HEK293 (cell line): ENCODE data around the gene DCAF8.

Experiments
- CTCF ChIA-PET: fragments of 350-600 bp; formaldehyde crosslinking; extraction: SDS; loops from one replicate; lab custom pipeline; 2021; ENCODE audit warnings: antibody characterized with exemption; lab: Yijun Ruan, JAX
- POLR2A ChIA-PET: fragments of 300-600 bp; formaldehyde crosslinking; extraction: SDS; loops from one replicate; lab custom pipeline; 2020; ENCODE audit warnings: antibody characterized with exemption, inconsistent platforms; lab: Yijun Ruan, JAX
- H3K27ac ChIP-seq: fragments of 200-500 bp; sonication (Bioruptor generic); 2 replicates; pipeline ENCODE4 v1.5.1; 2014; ENCODE audit warnings: low read depth, low read length, control low read depth, inconsistent platforms; ENCODE audit errors: extremely low read depth
- H3K36me3 ChIP-seq, 2 experiments: fragments of 200-500 bp in 1 of 2; sonication (Bioruptor generic) in 1 of 2; 1 replicate in 1 of 2; 2 replicates in 1 of 2; pipeline ENCODE4 v1.5.1; 2014 to 2017; ENCODE audit warnings: inconsistent platforms in 2 of 2, low read length in 2 of 2; ENCODE audit not compliant: control insufficient read depth in 2 of 2, insufficient read depth in 1 of 2
- H3K4me1 ChIP-seq: fragments of 200-500 bp; sonication (Bioruptor generic); 2 replicates; pipeline ENCODE4 v1.5.1; 2014; ENCODE audit warnings: mild to moderate bottlenecking, low read length, inconsistent platforms; ENCODE audit not compliant: control insufficient read depth, insufficient read depth
- H3K4me3 ChIP-seq: 2 replicates; pipeline ENCODE4 v1.5.1; 2011; ENCODE audit warnings: low read depth, mild to moderate bottlenecking, control low read depth, low read length, moderate library complexity
- H3K9me3 ChIP-seq: fragments of 200-500 bp; sonication (Bioruptor generic); 2 replicates; pipeline ENCODE4 v1.5.1; 2014; ENCODE audit warnings: low read depth, low read length, inconsistent platforms; ENCODE audit not compliant: control insufficient read depth, insufficient read depth
- FEZF1 ChIP-seq: fragments of 450-650 bp; formaldehyde crosslinking; IDR thresholded peaks from 2 replicates; pipeline ENCODE4 v1.5.1; 2016; ENCODE audit warnings: missing biosample characterization, missing genetic modification characterization
- GFI1B ChIP-seq: fragments of 450-650 bp; formaldehyde crosslinking; IDR thresholded peaks from 2 replicates; pipeline ENCODE4 v1.5.1; 2016; ENCODE audit warnings: missing biosample characterization, missing genetic modification characterization
- KLF1 ChIP-seq: fragments of 450-650 bp; formaldehyde crosslinking; IDR thresholded peaks from 2 replicates; pipeline ENCODE4 v1.5.1; 2016; ENCODE audit warnings: missing biosample characterization, missing genetic modification characterization
- SP2 ChIP-seq: fragments of 450-650 bp; formaldehyde crosslinking; IDR thresholded peaks from 2 replicates; pipeline ENCODE4 v1.5.1; 2016; ENCODE audit warnings: missing biosample characterization, missing genetic modification characterization
- TCF7L2 ChIP-seq: IDR thresholded peaks from 2 replicates; pipeline ENCODE4 v1.6.1; 2011; ENCODE audit warnings: low read depth, mild to moderate bottlenecking, inconsistent platforms, low read length, moderate library complexity, borderline replicate concordance
- ZFP3 ChIP-seq: fragments of 450-650 bp; formaldehyde crosslinking; IDR thresholded peaks from 2 replicates; pipeline ENCODE4 v1.5.1; 2016; ENCODE audit warnings: low read depth, missing biosample characterization, missing genetic modification characterization
- ZNF214 ChIP-seq: fragments of 450-650 bp; formaldehyde crosslinking; IDR thresholded peaks from 2 replicates; pipeline ENCODE4 v1.5.1; 2017; ENCODE audit warnings: missing biosample characterization, mild to moderate bottlenecking, missing genetic modification characterization, borderline replicate concordance
- ZNF266 ChIP-seq: fragments of 450-650 bp; formaldehyde crosslinking; IDR thresholded peaks from 2 replicates; pipeline ENCODE4 v1.5.1; 2016; ENCODE audit warnings: missing biosample characterization, missing genetic modification characterization, low read depth
- ZNF292 ChIP-seq: fragments of 450-650 bp; formaldehyde crosslinking; IDR thresholded peaks from 2 replicates; pipeline ENCODE4 v1.5.1; 2016; ENCODE audit warnings: low read depth, missing biosample characterization, missing genetic modification characterization, borderline replicate concordance
- ZNF302 ChIP-seq: fragments of 450-650 bp; formaldehyde crosslinking; IDR thresholded peaks from 2 replicates; pipeline ENCODE4 v1.5.1; 2016; ENCODE audit warnings: missing biosample characterization, missing genetic modification characterization, low read depth
- ZNF488 ChIP-seq: fragments of 450-650 bp; formaldehyde crosslinking; IDR thresholded peaks from 2 replicates; pipeline ENCODE4 v1.5.1; 2016; ENCODE audit warnings: missing biosample characterization, missing genetic modification characterization
- ZNF518A ChIP-seq: fragments of 450-650 bp; formaldehyde crosslinking; conservative IDR thresholded peaks from 2 replicates; pipeline ENCODE4 v1.5.1; 2016; ENCODE audit warnings: low read depth, missing biosample characterization, missing genetic modification characterization
- ZNF626 ChIP-seq: fragments of 450-650 bp; sonication (Bioruptor Pico); formaldehyde crosslinking; IDR thresholded peaks from 2 replicates; pipeline ENCODE4 v1.5.1; 2018; ENCODE audit warnings: missing biosample characterization, missing genetic modification characterization, inconsistent platforms
- ZNF658 ChIP-seq: fragments of 450-650 bp; formaldehyde crosslinking; IDR thresholded peaks from 2 replicates; pipeline ENCODE4; 2016; ENCODE audit warnings: missing biosample characterization, missing genetic modification characterization
- ZNF677 ChIP-seq: fragments of 450-650 bp; IDR thresholded peaks from 2 replicates; pipeline ENCODE4 v1.5.0; 2018; ENCODE audit warnings: missing biosample characterization, mild to moderate bottlenecking, missing genetic modification characterization, moderate library complexity
- ZSCAN16 ChIP-seq: fragments of 450-650 bp; formaldehyde crosslinking; IDR thresholded peaks from 2 replicates; pipeline ENCODE4 v1.5.1; 2016; ENCODE audit warnings: missing biosample characterization, missing genetic modification characterization
- ZSCAN23 ChIP-seq: fragments of 450-650 bp; formaldehyde crosslinking; IDR thresholded peaks from 2 replicates; pipeline ENCODE4 v1.5.1; 2016; ENCODE audit warnings: missing biosample characterization, missing genetic modification characterization
- TF ChIP-seq, protein P1 (sequence below): fragments of 450-650 bp; formaldehyde crosslinking; IDR thresholded peaks from 2 replicates; pipeline ENCODE4 v1.5.1; 2016; ENCODE audit warnings: missing biosample characterization, missing genetic modification characterization
- TF ChIP-seq, protein P2 (sequence below): fragments of 450-650 bp; formaldehyde crosslinking; IDR thresholded peaks from 2 replicates; pipeline ENCODE4 v1.5.1; 2017; ENCODE audit warnings: missing biosample characterization, missing genetic modification characterization
- TF ChIP-seq, protein P3 (sequence below): fragments of 450-650 bp; formaldehyde crosslinking; IDR thresholded peaks from 2 replicates; pipeline ENCODE4; 2016; ENCODE audit warnings: missing biosample characterization, missing genetic modification characterization

Gene DCAF8

GRCh38 chr1:160309185-160309557 is 46.8 kb upstream of the DCAF8 start:
- TF ChIP-seq, protein P1, sequence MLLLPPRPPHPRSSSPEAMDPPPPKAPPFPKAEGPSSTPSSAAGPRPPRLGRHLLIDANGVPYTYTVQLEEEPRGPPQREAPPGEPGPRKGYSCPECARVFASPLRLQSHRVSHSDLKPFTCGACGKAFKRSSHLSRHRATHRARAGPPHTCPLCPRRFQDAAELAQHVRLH (tag by site-specific recombination), result no peak
- no peak for TF ChIP-seq ZSCAN23 (tag by site-specific recombination)
- no peak for TF ChIP-seq GFI1B
- no peak for TF ChIP-seq ZNF302 (tag by site-specific recombination)
- no peak for TF ChIP-seq KLF1
- TF ChIP-seq, protein P2, sequence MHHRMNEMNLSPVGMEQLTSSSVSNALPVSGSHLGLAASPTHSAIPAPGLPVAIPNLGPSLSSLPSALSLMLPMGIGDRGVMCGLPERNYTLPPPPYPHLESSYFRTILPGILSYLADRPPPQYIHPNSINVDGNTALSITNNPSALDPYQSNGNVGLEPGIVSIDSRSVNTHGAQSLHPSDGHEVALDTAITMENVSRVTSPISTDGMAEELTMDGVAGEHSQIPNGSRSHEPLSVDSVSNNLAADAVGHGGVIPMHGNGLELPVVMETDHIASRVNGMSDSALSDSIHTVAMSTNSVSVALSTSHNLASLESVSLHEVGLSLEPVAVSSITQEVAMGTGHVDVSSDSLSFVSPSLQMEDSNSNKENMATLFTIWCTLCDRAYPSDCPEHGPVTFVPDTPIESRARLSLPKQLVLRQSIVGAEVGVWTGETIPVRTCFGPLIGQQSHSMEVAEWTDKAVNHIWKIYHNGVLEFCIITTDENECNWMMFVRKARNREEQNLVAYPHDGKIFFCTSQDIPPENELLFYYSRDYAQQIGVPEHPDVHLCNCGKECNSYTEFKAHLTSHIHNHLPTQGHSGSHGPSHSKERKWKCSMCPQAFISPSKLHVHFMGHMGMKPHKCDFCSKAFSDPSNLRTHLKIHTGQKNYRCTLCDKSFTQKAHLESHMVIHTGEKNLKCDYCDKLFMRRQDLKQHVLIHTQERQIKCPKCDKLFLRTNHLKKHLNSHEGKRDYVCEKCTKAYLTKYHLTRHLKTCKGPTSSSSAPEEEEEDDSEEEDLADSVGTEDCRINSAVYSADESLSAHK (tag by site-specific recombination), result peak; percentile 19; the same call in 1 of the 2 replicates
- POLR2A ChIA-PET, result no interaction called here
- H3K27ac ChIP-seq, result no peak overlapping the region
- no peaks in the 10 kb centered on the region for H3K9me3 ChIP-seq
- CTCF ChIA-PET, result interaction anchor here (0.6 to 1.0 kb wide), 2 partner anchors 107 to 232 kb away, joined by 3 to 4 read pairs; no protein-coding TSS in a partner anchor
- no peaks in the 10 kb centered on the region for H3K4me1 ChIP-seq
- peaks cover 71 to 95% of the 10 kb centered on the region in 2 experiments for H3K36me3 ChIP-seq
- H3K4me3 ChIP-seq, result no peak overlapping the region

DNA sequence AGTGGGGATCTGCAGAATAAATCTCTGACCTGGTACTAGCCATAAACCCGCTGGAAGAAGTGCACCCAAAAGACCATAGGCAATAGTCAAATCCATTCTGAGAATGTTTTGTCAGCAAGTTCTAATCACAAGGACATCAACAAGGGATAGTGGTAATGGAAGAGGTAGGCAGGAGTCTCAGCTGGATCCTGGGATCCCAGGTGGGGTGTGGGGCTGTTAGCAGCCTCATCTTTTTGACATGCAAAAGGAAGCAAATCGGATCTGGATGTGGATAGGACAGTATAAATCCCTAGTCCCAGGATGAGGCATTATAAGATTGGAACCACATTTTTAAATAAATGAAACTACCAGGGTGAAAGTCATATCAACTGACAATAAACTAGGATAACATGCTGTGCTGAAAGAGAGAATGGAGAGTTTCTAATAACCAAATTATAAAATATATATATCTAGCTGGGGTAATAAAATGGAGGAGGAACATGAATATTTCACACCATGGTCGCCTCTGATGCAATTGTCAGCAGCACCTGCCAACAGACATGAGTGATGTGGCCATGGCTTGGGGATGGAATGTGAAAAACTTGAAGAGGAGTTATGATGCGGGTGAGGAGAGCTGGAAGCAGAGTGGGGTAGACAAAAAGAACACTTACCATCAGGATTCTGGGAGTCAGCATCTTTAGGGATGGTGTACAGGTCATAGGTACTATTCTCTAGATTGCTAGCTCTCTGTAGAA is 46.3 kb upstream of the DCAF8 start:
- ChIA-PET POLR2A (no interaction called here), CTCF (interaction anchor here (0.6 to 1.0 kb wide), 3 partner anchors 17 to 232 kb away, joined by 3 to 6 read pairs (median 4); no protein-coding TSS in a partner anchor)
- H3K9me3 ChIP-seq, result no peaks in the 10 kb centered on the region
- TF ChIP-seq ZNF658 (tag by site-specific recombination) (no peak), ZFP3 (no peak), ZNF518A (tag by site-specific recombination) (no peak), FEZF1 (no peak), ZNF626 (tag by site-specific recombination) (no peak), ZSCAN16 (no peak), ZNF214 (tag by site-specific recombination) (no peak), ZNF266 (tag by site-specific recombination) (no peak), ZNF292 (tag by site-specific recombination) (no peak), SP2 (tag by site-specific recombination) (no peak), ZNF677 (no peak), TCF7L2 (no peak), ZNF488 (tag by site-specific recombination) (no peak)
- TF ChIP-seq, protein P3, sequence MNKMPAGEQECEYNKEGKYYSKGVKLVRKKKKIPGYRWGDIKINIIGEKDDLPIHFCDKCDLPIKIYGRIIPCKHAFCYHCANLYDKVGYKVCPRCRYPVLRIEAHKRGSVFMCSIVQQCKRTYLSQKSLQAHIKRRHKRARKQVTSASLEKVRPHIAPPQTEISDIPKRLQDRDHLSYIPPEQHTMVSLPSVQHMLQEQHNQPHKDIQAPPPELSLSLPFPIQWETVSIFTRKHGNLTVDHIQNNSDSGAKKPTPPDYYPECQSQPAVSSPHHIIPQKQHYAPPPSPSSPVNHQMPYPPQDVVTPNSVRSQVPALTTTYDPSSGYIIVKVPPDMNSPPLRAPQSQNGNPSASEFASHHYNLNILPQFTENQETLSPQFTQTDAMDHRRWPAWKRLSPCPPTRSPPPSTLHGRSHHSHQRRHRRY, result no peak
- H3K27ac ChIP-seq, result no peak overlapping the region
- no peak overlapping the region for H3K4me3 ChIP-seq
- no peaks in the 10 kb centered on the region for H3K4me1 ChIP-seq
- H3K36me3 ChIP-seq, result peaks cover 70 to 95% of the 10 kb centered on the region in 2 experiments
